Loucy (cell line): Measurements from ENCODE around the gene PLS1.
"Not testable (repeated sequence)": the region's sequence is repeated elsewhere in the genome, so short reads cannot be mapped to it uniquely, and the experiment has no call there.

ENCODE experiments used
- H2AFZ ChIP-seq: fragments of 200-600 bp; sonication (generic); 2 replicates; pipeline ENCODE4 v1.6.0; 2016; ENCODE audit warnings: antibody characterized with exemption, mild to moderate bottlenecking, low read length, moderate library complexity
- H3F3A ChIP-seq: fragments of 200-600 bp; 2 replicates; pipeline ENCODE4 v1.6.0; 2016; ENCODE audit warnings: antibody characterized with exemption, low read depth, mild to moderate bottlenecking
- H3K27me3 ChIP-seq: fragments of 200-600 bp; sonication (generic); 2 replicates; pipeline ENCODE4 v1.6.1; 2014; ENCODE audit warnings: low read length, mild to moderate bottlenecking; ENCODE audit not compliant: insufficient read depth, poor library complexity, severe bottlenecking
- H3K36me3 ChIP-seq: fragments of 200-600 bp; sonication (generic); 2 replicates; pipeline ENCODE4 v1.6.1; 2016; ENCODE audit warnings: low read length; ENCODE audit not compliant: insufficient read depth
- H3K4me1 ChIP-seq: fragments of 200-600 bp; sonication (generic); 2 replicates; pipeline ENCODE4 v1.5.1; 2014; ENCODE audit warnings: low read length, mild to moderate bottlenecking; ENCODE audit not compliant: insufficient read depth, poor library complexity, severe bottlenecking
- H3K4me2 ChIP-seq: fragments of 200-600 bp; sonication (generic); 2 replicates; pipeline ENCODE4 v1.6.0; 2014; ENCODE audit warnings: antibody characterized with exemption, low read length, low read depth, mild to moderate bottlenecking; ENCODE audit not compliant: poor library complexity, severe bottlenecking
- H3K4me3 ChIP-seq: fragments of 200-600 bp; sonication (generic); 2 replicates; pipeline ENCODE4 v1.5.1; 2014; ENCODE audit warnings: low read length, mild to moderate bottlenecking, mixed read lengths; ENCODE audit not compliant: poor library complexity, severe bottlenecking
- H3K79me2 ChIP-seq: fragments of 200-600 bp; sonication (generic); 2 replicates; pipeline ENCODE4 v1.6.1; 2014; ENCODE audit warnings: low read length; ENCODE audit not compliant: insufficient read depth
- H3K9ac ChIP-seq: fragments of 200-600 bp; sonication (generic); 2 replicates; pipeline ENCODE4 v1.6.0; 2014; ENCODE audit warnings: mild to moderate bottlenecking, low read depth, low read length, moderate library complexity; ENCODE audit not compliant: poor library complexity, severe bottlenecking
- H3K9me2 ChIP-seq: fragments of 200-600 bp; sonication (generic); replicated peaks from 2 replicates; pipeline ENCODE4 v1.6.1; 2016; ENCODE audit warnings: low read depth, low read length, mixed read lengths
- H3K9me3 ChIP-seq: fragments of 200-600 bp; sonication (generic); 2 replicates; pipeline ENCODE4 v1.6.1; 2014; ENCODE audit warnings: mild to moderate bottlenecking, antibody characterized with exemption, low read length, low read depth; ENCODE audit not compliant: insufficient read depth
- H4K20me1 ChIP-seq: fragments of 200-600 bp; sonication (generic); 2 replicates; pipeline ENCODE4 v1.6.0; 2014; ENCODE audit warnings: antibody characterized with exemption, low read length, mild to moderate bottlenecking; ENCODE audit not compliant: insufficient read depth, poor library complexity, severe bottlenecking
- CTCF ChIP-seq: fragments of 200-600 bp; sonication (generic); conservative IDR thresholded peaks from 2 replicates; pipeline ENCODE4 v1.5.1; 2014; ENCODE audit warnings: mild to moderate bottlenecking, antibody characterized with exemption, low read length
- EZH2phosphoT487 ChIP-seq: fragments of 200-600 bp; IDR thresholded peaks from 2 replicates; pipeline ENCODE4 v1.6.1; 2018; ENCODE audit warnings: antibody characterized with exemption, mild to moderate bottlenecking, moderate library complexity, borderline replicate concordance

The PLS1 gene

GRCh38 chr3:142601713-142602112, 5.5 kb downstream of the PLS1 start:
- Histone ChIP-seq H3K4me1 (peaks cover 24% of the 10 kb centered on the region), H3F3A (no peaks in the 10 kb centered on the region), H3K36me3 (no peaks in the 10 kb centered on the region), H3K9me2 (no peaks in the 10 kb centered on the region), H3K27me3 (no peaks in the 10 kb centered on the region), H4K20me1 (no peaks in the 10 kb centered on the region), H3K9ac (no peak overlapping the region), H3K9me3 (no peaks in the 10 kb centered on the region), H3K79me2 (peaks cover 24% of the 10 kb centered on the region; the same call in 1 of the 2 replicates), H2AFZ (no peak overlapping the region), H3K4me2 (no peak overlapping the region), H3K4me3 (no peak overlapping the region)
- TF ChIP-seq EZH2phosphoT487 (no peak), CTCF (no peak)

- TF ChIP-seq CTCF (no peak), EZH2phosphoT487 (no peak)
- Histone ChIP-seq H2AFZ (no peak overlapping the region), H3K36me3 (no peaks in the 10 kb centered on the region), H3K27me3 (no peaks in the 10 kb centered on the region), H3K9me3 (no peaks in the 10 kb centered on the region), H3K4me3 (no peak overlapping the region), H3F3A (no peaks in the 10 kb centered on the region), H3K9ac (no peak overlapping the region), H3K4me2 (no peak overlapping the region), H3K79me2 (peaks cover 13% of the 10 kb centered on the region; the same call in 1 of the 2 replicates), H4K20me1 (no peaks in the 10 kb centered on the region), H3K9me2 (no peaks in the 10 kb centered on the region), H3K4me1 (peaks cover 15% of the 10 kb centered on the region)
Observed at GRCh38 chr3:142602619-142603385, 6.6 kb downstream of the PLS1 start.

DNA sequence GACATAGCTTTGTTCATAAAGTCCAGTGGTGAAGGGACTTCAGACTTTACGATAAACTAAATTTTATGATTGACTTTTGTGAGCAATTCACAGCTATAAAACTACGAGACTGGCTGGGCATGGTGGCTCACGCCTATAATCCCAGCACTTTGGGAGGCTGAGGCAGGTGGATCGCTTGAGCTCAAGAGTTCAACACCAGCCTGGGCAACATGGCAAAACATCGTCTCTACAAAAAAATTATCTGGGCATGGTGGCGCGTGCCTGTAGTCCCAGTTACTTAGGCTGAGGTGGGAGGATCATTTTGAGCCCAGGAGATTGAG, 7.2 kb downstream of the PLS1 start:
- not testable (repeated sequence) for H3K4me3 ChIP-seq, H3K9me3 ChIP-seq, H3K79me2 ChIP-seq, H3K36me3 ChIP-seq, H3F3A ChIP-seq, H3K9ac ChIP-seq, H3K4me2 ChIP-seq, H3K4me1 ChIP-seq, H4K20me1 ChIP-seq, H3K9me2 ChIP-seq, H3K27me3 ChIP-seq, H2AFZ ChIP-seq

DNA sequence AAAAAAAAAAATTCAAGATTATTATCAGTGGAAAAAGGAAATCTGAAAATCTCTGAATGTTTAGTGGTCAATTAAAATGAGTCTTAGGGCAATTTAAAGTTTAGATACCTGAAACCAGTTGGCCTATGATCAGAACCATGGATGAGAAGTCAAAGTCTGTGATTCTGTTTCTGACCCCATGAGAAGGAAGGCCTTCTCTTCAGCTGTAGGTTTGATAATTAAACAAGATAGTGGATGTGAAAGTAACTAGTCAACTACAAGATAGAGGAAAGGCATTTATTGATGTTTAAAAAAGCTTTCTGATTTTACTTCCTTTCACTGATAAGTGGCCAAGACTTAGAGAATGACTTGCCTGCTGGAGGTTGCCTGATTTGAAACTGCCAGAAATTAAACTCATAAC, 8.7 kb downstream of the PLS1 start:
- Histone ChIP-seq H3K4me3 (no peak overlapping the region), H4K20me1 (no peaks in the 10 kb centered on the region), H3F3A (no peaks in the 10 kb centered on the region), H3K36me3 (no peaks in the 10 kb centered on the region), H3K9ac (no peak overlapping the region), H3K4me1 (peaks cover 7% of the 10 kb centered on the region), H3K9me2 (no peaks in the 10 kb centered on the region), H2AFZ (no peak overlapping the region), H3K9me3 (no peaks in the 10 kb centered on the region), H3K79me2 (peaks cover 7% of the 10 kb centered on the region; the same call in 1 of the 2 replicates), H3K27me3 (no peaks in the 10 kb centered on the region), H3K4me2 (no peak overlapping the region)
- TF ChIP-seq CTCF, result no peak
- TF ChIP-seq EZH2phosphoT487, result no peak
